ENCODE results near the gene LAMB3.

The LAMB3 gene

GRCh38 chr1:209661071-209661470 is 8.8 kb upstream of the LAMB3 start:
- DNase-seq = no peak

- peak; percentile 22 for DNase-seq
Measured at GRCh38 chr1:209659909-209660308, 7.7 kb upstream of the LAMB3 start.

- no peak for DNase-seq
Measured at GRCh38 chr1:209657918-209658317, 5.7 kb upstream of the LAMB3 start.

GRCh38 chr1:209657140-209657879 is 5.1 kb upstream of the LAMB3 start:
- peak; percentile 28 for DNase-seq

GRCh38 chr1:209655411-209656231 is 3.4 kb upstream of the LAMB3 start:
- no peak for DNase-seq

- no peak for DNase-seq
Measured at GRCh38 chr1:209653915-209654351, 1.7 kb upstream of the LAMB3 start.

GRCh38 chr1:209652873-209653401 is 712 bp upstream of the LAMB3 start:
- DNase-seq = peak; percentile 22

GRCh38 chr1:209651138-209651587 is 1.1 kb downstream of the LAMB3 start:
- peak; percentile 54 for DNase-seq

GRCh38 chr1:209650454-209650853 is 1.8 kb downstream of the LAMB3 start:
- no peak for DNase-seq

- no peak for DNase-seq
Measured at GRCh38 chr1:209648931-209649776, 3.1 kb downstream of the LAMB3 start.

- DNase-seq = no peak
Measured at GRCh38 chr1:209648346-209648745, 3.9 kb downstream of the LAMB3 start.

- no peak for DNase-seq
Measured at GRCh38 chr1:209647156-209647555, 5.1 kb downstream of the LAMB3 start.

- no peak for DNase-seq
Measured at GRCh38 chr1:209646558-209646957, 5.7 kb downstream of the LAMB3 start.

GRCh38 chr1:209645574-209646452 is 6.4 kb downstream of the LAMB3 start:
- no peak for DNase-seq

- DNase-seq = no peak
Measured at GRCh38 chr1:209643285-209644020, 8.8 kb downstream of the LAMB3 start.

- no peak for DNase-seq
Measured at GRCh38 chr1:209642816-209643215, 9.4 kb downstream of the LAMB3 start.

- no peak for DNase-seq
Measured at GRCh38 chr1:209641832-209642172, 10.4 kb downstream of the LAMB3 start.

GRCh38 chr1:209635850-209636249 is 16.4 kb downstream of the LAMB3 start:
- DNase-seq = no peak

GRCh38 chr1:209634005-209634737 is 18.1 kb downstream of the LAMB3 start:
- DNase-seq = no peak

- DNase-seq = no peak
Measured at GRCh38 chr1:209633335-209633997, 18.8 kb downstream of the LAMB3 start.
